Nephron (organoid): ENCODE measurements around the gene ATP1B1.

Experiments used
- H3K27ac Mint-ChIP-seq, 3 experiments: 2 replicates each; pipeline ENCODE4 v1.8.0; 2020; ENCODE audit warnings: mixed read lengths in 3 of 3, mild to moderate bottlenecking in 2 of 3, moderate library complexity in 1 of 3
- H3K27me3 Mint-ChIP-seq: 2 replicates; pipeline ENCODE4 v1.8.0; 2021; ENCODE audit warnings: low read depth, mild to moderate bottlenecking, moderate library complexity, mixed read lengths
- H3K36me3 Mint-ChIP-seq: 2 replicates; pipeline ENCODE4 v1.8.0; 2020; ENCODE audit warnings: low read depth, mixed read lengths
- H3K4me1 Mint-ChIP-seq: 2 replicates; pipeline ENCODE4 v1.8.0; 2020; ENCODE audit warnings: mixed read lengths
- H3K4me3 Mint-ChIP-seq, 3 experiments: 2 replicates each; pipeline ENCODE4 v1.8.0; 2020; ENCODE audit warnings: mild to moderate bottlenecking in 3 of 3, mixed read lengths in 3 of 3, moderate library complexity in 2 of 3
- H3K9me3 Mint-ChIP-seq: 2 replicates; pipeline ENCODE4 v1.8.0; 2020; ENCODE audit warnings: mixed read lengths
- TF ChIP-seq, protein P1 (sequence below), 3 experiments: fragments of 200-600 bp; sonication (generic); IDR thresholded peaks; one replicate each; pipeline ENCODE4 v1.5.0; 2021; ENCODE audit warnings: antibody characterized with exemption in 3 of 3; ENCODE audit not compliant: unreplicated experiment in 3 of 3

The ATP1B1 gene

DNA sequence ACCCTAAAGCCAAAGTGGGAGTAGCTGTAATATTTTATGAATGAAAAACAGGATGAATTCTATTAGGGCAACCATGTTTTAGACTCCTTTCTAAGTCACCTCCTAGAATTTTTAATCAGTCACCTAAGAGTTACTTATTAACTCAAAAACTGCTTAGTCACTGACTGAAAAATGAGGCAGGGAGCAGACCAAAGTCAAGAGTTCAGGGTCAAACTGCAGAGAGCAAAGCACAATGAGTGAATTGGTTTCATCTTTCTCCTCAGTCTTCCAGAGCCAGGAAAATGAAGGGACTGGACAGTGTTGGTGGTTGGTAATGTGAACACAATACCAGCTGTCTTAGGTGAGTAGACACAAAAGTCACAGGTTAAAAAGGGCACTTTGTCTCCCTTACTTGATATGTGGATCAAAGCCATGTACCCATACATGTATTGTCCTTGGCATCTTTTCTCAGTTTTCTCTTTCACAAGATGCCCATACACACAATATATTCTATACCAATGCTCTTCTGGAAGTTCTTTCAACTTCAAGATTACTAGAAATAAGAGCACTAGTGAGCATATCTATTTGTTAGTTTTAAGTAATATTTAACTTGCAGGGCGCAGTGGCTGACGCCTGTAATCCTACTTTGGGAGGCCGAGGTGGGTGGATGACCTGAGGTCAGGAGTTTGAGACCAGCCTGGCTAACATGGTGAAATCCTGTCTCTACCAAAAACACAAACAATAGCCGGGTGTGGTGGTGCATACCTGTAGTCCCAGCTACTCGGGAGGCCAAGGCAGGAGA lies 42.2 kb downstream of the ATP1B1 start:
- H3K27ac Mint-ChIP-seq = peak overlapping the region; percentile 57 to 92 (median 70)
- H3K4me3 Mint-ChIP-seq = no peak overlapping the region
- H3K36me3 Mint-ChIP-seq = no peaks in the 10 kb centered on the region
- TF ChIP-seq, protein P1, sequence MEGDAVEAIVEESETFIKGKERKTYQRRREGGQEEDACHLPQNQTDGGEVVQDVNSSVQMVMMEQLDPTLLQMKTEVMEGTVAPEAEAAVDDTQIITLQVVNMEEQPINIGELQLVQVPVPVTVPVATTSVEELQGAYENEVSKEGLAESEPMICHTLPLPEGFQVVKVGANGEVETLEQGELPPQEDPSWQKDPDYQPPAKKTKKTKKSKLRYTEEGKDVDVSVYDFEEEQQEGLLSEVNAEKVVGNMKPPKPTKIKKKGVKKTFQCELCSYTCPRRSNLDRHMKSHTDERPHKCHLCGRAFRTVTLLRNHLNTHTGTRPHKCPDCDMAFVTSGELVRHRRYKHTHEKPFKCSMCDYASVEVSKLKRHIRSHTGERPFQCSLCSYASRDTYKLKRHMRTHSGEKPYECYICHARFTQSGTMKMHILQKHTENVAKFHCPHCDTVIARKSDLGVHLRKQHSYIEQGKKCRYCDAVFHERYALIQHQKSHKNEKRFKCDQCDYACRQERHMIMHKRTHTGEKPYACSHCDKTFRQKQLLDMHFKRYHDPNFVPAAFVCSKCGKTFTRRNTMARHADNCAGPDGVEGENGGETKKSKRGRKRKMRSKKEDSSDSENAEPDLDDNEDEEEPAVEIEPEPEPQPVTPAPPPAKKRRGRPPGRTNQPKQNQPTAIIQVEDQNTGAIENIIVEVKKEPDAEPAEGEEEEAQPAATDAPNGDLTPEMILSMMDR (IDR thresholded peaks at IDR 0.05; ENCODE audit: unreplicated experiment in 3 of 3) = no peak
- H3K27me3 Mint-ChIP-seq = no peaks in the 10 kb centered on the region
- no peaks in the 10 kb centered on the region for H3K4me1 Mint-ChIP-seq
- no peaks in the 10 kb centered on the region for H3K9me3 Mint-ChIP-seq

DNA sequence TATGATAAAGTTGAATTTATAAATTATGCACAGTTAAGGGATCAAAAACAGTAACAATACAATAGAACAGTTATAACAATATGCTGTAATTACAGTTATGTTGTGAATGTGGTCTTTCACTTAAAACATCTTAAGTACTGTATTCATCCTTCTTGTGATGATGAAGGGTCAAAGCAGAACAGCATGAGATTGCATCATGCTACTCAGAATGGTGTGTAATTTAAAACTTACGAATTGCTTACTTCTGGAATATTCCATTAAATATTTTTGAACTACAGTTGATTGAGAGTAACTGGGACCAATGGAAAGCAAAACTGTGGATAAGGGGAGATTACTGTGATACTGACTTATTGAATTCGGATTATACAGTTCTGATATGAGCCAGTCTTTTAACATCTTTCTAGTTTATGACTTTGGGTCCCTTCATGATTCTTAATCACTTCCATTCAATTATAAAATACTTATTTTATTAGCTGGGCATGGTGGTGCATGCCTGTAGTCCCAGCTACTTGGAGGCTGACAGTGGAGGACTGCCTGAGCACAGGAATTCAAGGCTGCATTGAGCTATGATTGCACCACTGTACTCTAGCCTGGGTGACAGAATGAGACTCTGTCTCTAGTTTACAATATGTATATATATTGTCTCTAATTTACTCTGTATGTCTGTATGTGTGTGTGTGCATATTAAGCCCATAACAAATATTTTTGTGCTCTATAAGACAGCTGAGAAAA lies 43.2 kb downstream of the ATP1B1 start:
- TF ChIP-seq, protein P1 (IDR thresholded peaks at IDR 0.05; ENCODE audit: unreplicated experiment in 3 of 3) = no peak
- H3K4me1 Mint-ChIP-seq = no peaks in the 10 kb centered on the region
- no peaks in the 10 kb centered on the region for H3K9me3 Mint-ChIP-seq
- H3K4me3 Mint-ChIP-seq = no peak overlapping the region
- H3K27ac Mint-ChIP-seq = no peak overlapping the region
- H3K27me3 Mint-ChIP-seq = no peaks in the 10 kb centered on the region
- H3K36me3 Mint-ChIP-seq = no peaks in the 10 kb centered on the region

GRCh38 chr1:169150641-169151337 lies 44.3 kb downstream of the ATP1B1 start:
- Mint-ChIP-seq H3K9me3 (no peaks in the 10 kb centered on the region), H3K36me3 (no peaks in the 10 kb centered on the region), H3K27ac (no peak overlapping the region), H3K27me3 (no peaks in the 10 kb centered on the region), H3K4me1 (no peaks in the 10 kb centered on the region), H3K4me3 (no peak overlapping the region)
- TF ChIP-seq, protein P1 (IDR thresholded peaks at IDR 0.05; ENCODE audit: unreplicated experiment in 3 of 3) = no peak

GRCh38 chr1:169151338-169151837 lies 44.9 kb downstream of the ATP1B1 start:
- Mint-ChIP-seq H3K4me1 (no peaks in the 10 kb centered on the region), H3K9me3 (no peaks in the 10 kb centered on the region), H3K4me3 (no peak overlapping the region), H3K27ac (no peak overlapping the region), H3K27me3 (no peaks in the 10 kb centered on the region), H3K36me3 (no peaks in the 10 kb centered on the region)
- TF ChIP-seq, protein P1 (IDR thresholded peaks at IDR 0.05; ENCODE audit: unreplicated experiment in 3 of 3) = no peak

GRCh38 chr1:169155675-169156074 lies 49.2 kb downstream of the ATP1B1 start:
- Mint-ChIP-seq H3K27ac (no peak overlapping the region), H3K9me3 (no peaks in the 10 kb centered on the region), H3K27me3 (no peaks in the 10 kb centered on the region), H3K4me1 (no peaks in the 10 kb centered on the region), H3K4me3 (no peak overlapping the region), H3K36me3 (no peaks in the 10 kb centered on the region)
- TF ChIP-seq, protein P1 (IDR thresholded peaks at IDR 0.05; ENCODE audit: unreplicated experiment in 3 of 3) = no peak
